ENCODE results near the gene EMCN. TPM values are rescaled to one million over a fixed set of nuclear protein-coding genes. Genes with fewer than 3 reads are reported as not detected.
"Not testable (repeated sequence)": the region's sequence is repeated elsewhere in the genome, so short reads cannot be mapped to it uniquely, and the experiment has no call there.

Gene EMCN
- total and polyA plus RNA-seq, 2 donors from 2014 or later: 48.1 to 140 TPM

DNA sequence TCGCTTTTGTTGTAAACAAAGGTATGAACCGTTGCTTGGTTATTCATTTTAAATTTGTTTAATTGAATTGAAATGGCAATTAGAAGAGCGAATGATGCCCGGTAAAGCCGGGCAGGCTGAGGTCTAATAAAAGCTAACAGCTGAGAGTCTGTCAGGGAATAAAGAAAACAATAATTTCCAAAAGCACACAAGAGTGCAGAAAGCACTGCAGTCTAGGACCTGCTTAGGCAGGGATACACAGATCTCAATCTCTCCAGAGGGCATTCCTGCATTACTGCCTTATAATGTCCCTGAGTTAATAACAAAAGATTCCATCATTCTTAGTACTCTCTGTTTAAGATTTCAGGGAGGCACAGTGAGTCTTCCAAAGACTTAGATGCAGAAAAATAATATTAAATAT lies 27.6 kb upstream of the EMCN start:
- Histone ChIP-seq H3K27me3 (ENCODE audit: control insufficient read depth, insufficient read depth, low read length) (no peaks in the 10 kb centered on the region), H3K9me3 (ENCODE audit: control insufficient read depth in 2 of 3, insufficient read depth in 1 of 3, low read length in 3 of 3) (no peaks in the 10 kb centered on the region), H3K4me3 (ENCODE audit: low read length in 3 of 3) (no peak overlapping the region), H3K36me3 (ENCODE audit: control insufficient read depth in 2 of 3, insufficient read depth in 3 of 3, low read length in 3 of 3) (no peaks in the 10 kb centered on the region), H3K27ac (ENCODE audit: low read depth in 2 of 2, low read length in 2 of 2) (no peak overlapping the region), H3K4me1 (ENCODE audit: control insufficient read depth in 2 of 3, insufficient read depth in 2 of 3, low read depth in 1 of 3, low read length in 3 of 3) (no peaks in the 10 kb centered on the region), H3K9ac (ENCODE audit: low read length in 3 of 3) (no peak overlapping the region)
- TF ChIP-seq, protein P1, sequence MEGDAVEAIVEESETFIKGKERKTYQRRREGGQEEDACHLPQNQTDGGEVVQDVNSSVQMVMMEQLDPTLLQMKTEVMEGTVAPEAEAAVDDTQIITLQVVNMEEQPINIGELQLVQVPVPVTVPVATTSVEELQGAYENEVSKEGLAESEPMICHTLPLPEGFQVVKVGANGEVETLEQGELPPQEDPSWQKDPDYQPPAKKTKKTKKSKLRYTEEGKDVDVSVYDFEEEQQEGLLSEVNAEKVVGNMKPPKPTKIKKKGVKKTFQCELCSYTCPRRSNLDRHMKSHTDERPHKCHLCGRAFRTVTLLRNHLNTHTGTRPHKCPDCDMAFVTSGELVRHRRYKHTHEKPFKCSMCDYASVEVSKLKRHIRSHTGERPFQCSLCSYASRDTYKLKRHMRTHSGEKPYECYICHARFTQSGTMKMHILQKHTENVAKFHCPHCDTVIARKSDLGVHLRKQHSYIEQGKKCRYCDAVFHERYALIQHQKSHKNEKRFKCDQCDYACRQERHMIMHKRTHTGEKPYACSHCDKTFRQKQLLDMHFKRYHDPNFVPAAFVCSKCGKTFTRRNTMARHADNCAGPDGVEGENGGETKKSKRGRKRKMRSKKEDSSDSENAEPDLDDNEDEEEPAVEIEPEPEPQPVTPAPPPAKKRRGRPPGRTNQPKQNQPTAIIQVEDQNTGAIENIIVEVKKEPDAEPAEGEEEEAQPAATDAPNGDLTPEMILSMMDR (IDR thresholded peaks at IDR 0.05; ENCODE audit: borderline replicate concordance, extremely low read depth, insufficient read depth): no peak
- FAIRE-seq (no peak), DNase-seq (no peak)
- intact Hi-C loops (cut with DNase I): no loop called here

DNA sequence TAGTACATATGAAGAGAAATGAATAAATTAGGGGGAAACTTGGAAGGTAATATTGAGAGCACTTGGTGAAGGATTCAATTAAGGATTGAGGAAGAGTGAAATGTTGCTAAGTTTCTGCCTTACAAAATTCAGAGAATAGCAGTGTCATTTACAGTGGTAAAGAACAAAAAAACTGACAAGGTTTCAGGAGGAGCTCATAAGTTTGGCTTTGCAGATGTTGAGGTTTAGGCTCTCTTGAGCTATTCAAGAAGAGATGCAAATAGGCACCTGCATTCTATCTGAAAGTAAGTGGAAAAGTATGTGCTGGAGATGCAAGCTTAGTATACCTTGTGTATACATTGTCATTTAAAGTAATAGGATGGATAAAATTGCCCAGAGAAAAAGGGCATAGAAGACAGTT lies 22.3 kb upstream of the EMCN start:
- no peak overlapping the region for H3K27ac ChIP-seq (ENCODE audit: low read depth in 2 of 2, low read length in 2 of 2)
- DNase-seq: no peak
- no peaks in the 10 kb centered on the region for H3K36me3 ChIP-seq (ENCODE audit: control insufficient read depth in 2 of 3, insufficient read depth in 3 of 3, low read length in 3 of 3)
- H3K9ac ChIP-seq (ENCODE audit: low read length in 3 of 3): no peak overlapping the region
- H3K4me1 ChIP-seq (ENCODE audit: control insufficient read depth in 2 of 3, insufficient read depth in 2 of 3, low read depth in 1 of 3, low read length in 3 of 3): no peaks in the 10 kb centered on the region
- intact Hi-C loops (cut with DNase I): no loop called here
- TF ChIP-seq, protein P1 (IDR thresholded peaks at IDR 0.05; ENCODE audit: borderline replicate concordance, extremely low read depth, insufficient read depth): no peak
- no peak for FAIRE-seq
- no peaks in the 10 kb centered on the region for H3K27me3 ChIP-seq (ENCODE audit: control insufficient read depth, insufficient read depth, low read length)
- no peaks in the 10 kb centered on the region for H3K9me3 ChIP-seq (ENCODE audit: control insufficient read depth in 2 of 3, insufficient read depth in 1 of 3, low read length in 3 of 3)
- H3K4me3 ChIP-seq (ENCODE audit: low read length in 3 of 3): no peak overlapping the region

DNA sequence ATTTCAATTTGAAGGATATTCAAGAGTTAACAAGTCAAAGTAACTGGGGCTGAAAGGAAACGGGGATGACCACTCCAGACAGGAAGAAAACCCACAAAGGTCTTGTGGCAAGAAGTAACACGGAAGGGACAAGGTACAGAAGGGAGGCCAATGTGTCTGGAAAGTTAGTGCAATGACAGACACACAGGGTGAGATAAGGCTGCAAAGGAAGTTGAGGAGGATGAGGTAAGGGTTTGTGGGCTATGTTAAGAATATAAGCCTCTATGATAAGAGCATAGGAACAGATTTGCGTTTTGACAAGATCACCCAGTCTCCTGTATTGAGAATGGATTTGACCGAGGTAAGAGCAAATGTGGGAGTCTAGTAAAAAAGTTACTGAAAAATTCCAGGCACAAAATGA lies 21.9 kb upstream of the EMCN start:
- Histone ChIP-seq H3K27ac (ENCODE audit: low read depth in 2 of 2, low read length in 2 of 2) (no peak overlapping the region), H3K9me3 (ENCODE audit: control insufficient read depth in 2 of 3, insufficient read depth in 1 of 3, low read length in 3 of 3) (no peaks in the 10 kb centered on the region), H3K9ac (ENCODE audit: low read length in 3 of 3) (no peak overlapping the region), H3K4me3 (ENCODE audit: low read length in 3 of 3) (no peak overlapping the region), H3K4me1 (ENCODE audit: control insufficient read depth in 2 of 3, insufficient read depth in 2 of 3, low read depth in 1 of 3, low read length in 3 of 3) (no peaks in the 10 kb centered on the region), H3K27me3 (ENCODE audit: control insufficient read depth, insufficient read depth, low read length) (no peaks in the 10 kb centered on the region), H3K36me3 (ENCODE audit: control insufficient read depth in 2 of 3, insufficient read depth in 3 of 3, low read length in 3 of 3) (no peaks in the 10 kb centered on the region)
- DNase-seq (no peak), FAIRE-seq (no peak)
- TF ChIP-seq, protein P1 (IDR thresholded peaks at IDR 0.05; ENCODE audit: borderline replicate concordance, extremely low read depth, insufficient read depth): no peak
- intact Hi-C loops (cut with DNase I): no loop called here

DNA sequence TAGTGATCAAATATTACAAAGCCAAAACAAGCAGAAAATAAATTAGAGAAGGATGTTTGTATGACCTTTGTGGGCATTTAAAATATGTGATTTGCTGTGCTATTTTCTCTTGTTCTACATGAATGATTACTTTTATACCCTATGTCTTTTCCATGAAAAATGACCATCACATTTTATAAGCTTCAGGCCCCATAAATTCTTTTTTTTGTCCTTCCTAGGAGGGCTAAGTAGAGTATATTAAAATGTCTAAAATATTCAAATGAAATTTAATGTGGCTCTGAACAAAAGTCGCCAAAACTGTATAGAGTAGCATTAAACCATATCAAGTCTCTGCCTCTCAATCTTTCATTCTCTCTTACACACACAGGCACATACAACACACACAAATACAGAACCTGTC lies 15.9 kb upstream of the EMCN start:
- H3K27ac ChIP-seq (ENCODE audit: low read depth in 2 of 2, low read length in 2 of 2): no peak overlapping the region
- DNase-seq (peak in 2 of 5 donors; percentile 48 to 68), FAIRE-seq (no peak)
- TF ChIP-seq, protein P1 (IDR thresholded peaks at IDR 0.05; ENCODE audit: borderline replicate concordance, extremely low read depth, insufficient read depth): no peak
- H3K9ac ChIP-seq (ENCODE audit: low read length in 3 of 3): no peak overlapping the region
- intact Hi-C loops (cut with DNase I): no loop called here
- no peaks in the 10 kb centered on the region for H3K9me3 ChIP-seq (ENCODE audit: control insufficient read depth in 2 of 3, insufficient read depth in 1 of 3, low read length in 3 of 3)
- no peak overlapping the region for H3K4me3 ChIP-seq (ENCODE audit: low read length in 3 of 3)
- H3K27me3 ChIP-seq (ENCODE audit: control insufficient read depth, insufficient read depth, low read length): no peaks in the 10 kb centered on the region
- H3K36me3 ChIP-seq (ENCODE audit: control insufficient read depth in 2 of 3, insufficient read depth in 3 of 3, low read length in 3 of 3): no peaks in the 10 kb centered on the region
- H3K4me1 ChIP-seq (ENCODE audit: control insufficient read depth in 2 of 3, insufficient read depth in 2 of 3, low read depth in 1 of 3, low read length in 3 of 3): no peaks in the 10 kb centered on the region

DNA sequence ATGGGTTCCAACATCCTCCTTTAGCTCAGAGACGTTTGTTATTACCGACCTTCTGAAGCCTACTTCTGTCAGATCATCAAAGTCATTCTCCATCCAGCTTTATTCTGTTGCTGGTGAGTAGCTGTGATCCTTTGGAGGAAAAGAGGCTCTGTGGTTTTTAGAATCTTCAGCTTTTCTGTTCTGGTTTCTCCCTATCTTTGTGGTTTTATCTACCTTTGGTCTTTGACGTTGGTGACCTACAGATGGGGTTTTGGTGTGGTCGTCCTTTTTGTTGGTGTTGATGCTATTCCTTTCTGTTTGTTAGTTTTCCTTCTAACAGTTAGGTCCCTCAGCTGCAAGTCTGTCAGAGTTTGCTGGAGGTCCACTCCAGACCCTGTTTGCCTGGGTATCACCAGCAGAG lies 12.3 kb upstream of the EMCN start:
- H3K4me3 ChIP-seq (ENCODE audit: low read length in 3 of 3); H3K36me3 ChIP-seq (ENCODE audit: control insufficient read depth in 2 of 3, insufficient read depth in 3 of 3, low read length in 3 of 3); H3K9ac ChIP-seq (ENCODE audit: low read length in 3 of 3); FAIRE-seq; DNase-seq; H3K27me3 ChIP-seq (ENCODE audit: control insufficient read depth, insufficient read depth, low read length); intact Hi-C loops (cut with DNase I); H3K4me1 ChIP-seq (ENCODE audit: control insufficient read depth in 2 of 3, insufficient read depth in 2 of 3, low read depth in 1 of 3, low read length in 3 of 3); H3K27ac ChIP-seq (ENCODE audit: low read depth in 2 of 2, low read length in 2 of 2); H3K9me3 ChIP-seq (ENCODE audit: control insufficient read depth in 2 of 3, insufficient read depth in 1 of 3, low read length in 3 of 3): not testable (repeated sequence)

All from kidney (tissue), 14 donors.